Lower leg skin (tissue), 4 donors: ENCODE data around the gene AMOTL2. TPM values are rescaled to one million over a fixed set of nuclear protein-coding genes. Genes with fewer than 3 reads are reported as not detected.

Experiments used
- DNase-seq, 2 donors: peaks; one replicate each; pipeline ENCODE4 v3.0.0-alpha.2; 2019; ENCODE audit warnings: low spot score in 2 of 2
- H3K4me3 ChIP-seq: fragments of 200-600 bp; sonication (generic); 2 replicates; pipeline ENCODE4 v1.5.1; 2017; ENCODE audit warnings: mild to moderate bottlenecking, low read depth; ENCODE audit not compliant: poor library complexity, severe bottlenecking
- POLR2A ChIP-seq, 2 donors: fragments of 450-650 bp; IDR thresholded peaks; one replicate each; pipeline ENCODE4 v1.6.1; 2016 to 2017; ENCODE audit warnings: antibody characterized with exemption in 2 of 2, mild to moderate bottlenecking in 1 of 2, moderate library complexity in 1 of 2
- WGBS, 2 donors: methylation state at CpG; one replicate each; pipeline ENCODE4 v1.1.5; 2018; 5-methylcytosine and 5-hydroxymethylcytosine counted together
- intact Hi-C: fragments of 100-400 bp; cut with DNase I; formaldehyde crosslinking; loops from one replicate; pipeline ENCODE4 v1.15.0; 2023; ENCODE audit warnings: low total_unique reads
- total RNA-seq, 4 donors: library from RNA; depleted of rRNA; stranded (reverse); fragments of >200 nt; gene quantifications; one replicate each; pipeline ENCODE4 v1.1.0, GENCODE V29; 2016
- TF ChIP-seq, protein P1 (sequence below), 3 donors: fragments of 450-650 bp; IDR thresholded peaks; one replicate each; pipeline ENCODE4 v1.5.1; 2016; ENCODE audit warnings: antibody characterized with exemption in 3 of 3, mild to moderate bottlenecking in 3 of 3, moderate library complexity in 2 of 3

Gene AMOTL2
- total RNA-seq, 4 donors from 2014 or later = 97.1 to 151 (median 120) TPM

DNA sequence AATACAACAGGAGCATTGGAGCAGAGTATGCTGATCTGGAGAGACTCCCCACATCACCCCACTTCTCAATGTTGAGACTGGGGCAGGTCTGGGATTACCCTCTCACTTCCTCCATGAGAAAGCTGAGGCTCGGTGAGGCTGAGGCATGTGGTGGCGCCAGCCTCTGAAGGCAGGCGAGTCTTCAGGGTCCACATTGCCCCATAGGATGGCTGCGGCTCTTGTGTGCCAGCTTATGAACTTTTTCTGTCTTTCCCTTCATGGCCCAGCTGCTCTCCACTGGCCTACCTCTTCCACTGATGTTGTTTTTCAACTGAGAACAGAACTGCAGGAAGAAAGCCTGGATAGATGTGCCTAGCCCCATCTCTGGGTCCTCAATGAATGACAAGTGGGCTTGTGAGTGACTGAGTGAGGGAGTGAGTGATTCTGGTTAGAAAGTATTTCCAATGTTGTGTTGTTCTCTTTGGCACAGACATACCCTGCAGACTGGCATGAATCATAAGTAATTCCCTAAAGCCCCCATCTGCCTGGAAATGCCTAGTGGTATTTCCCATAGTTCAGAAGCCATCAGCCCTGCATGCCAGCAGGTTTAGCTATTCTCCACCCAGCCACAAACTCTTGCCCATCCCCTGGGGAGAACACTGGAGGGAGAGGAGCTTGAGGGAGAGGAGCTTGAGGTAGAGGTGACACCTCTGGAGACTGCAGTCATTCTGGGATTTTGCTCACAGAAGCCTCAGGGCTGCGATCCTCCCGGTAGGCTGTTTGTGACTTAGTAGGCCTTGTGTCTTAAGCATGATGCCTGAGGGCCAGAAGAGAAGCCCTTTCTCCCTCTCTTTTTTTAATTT, 56.9 kb downstream of the AMOTL2 start:
- H3K4me3 ChIP-seq = no peak overlapping the region
- intact Hi-C loops = no loop called here
- peak; percentile 13 to 73 for DNase-seq
- WGBS, 2 donors = 87 to 90% methylated on average over 6 of the region's 6 CpGs
- TF ChIP-seq, protein P1, sequence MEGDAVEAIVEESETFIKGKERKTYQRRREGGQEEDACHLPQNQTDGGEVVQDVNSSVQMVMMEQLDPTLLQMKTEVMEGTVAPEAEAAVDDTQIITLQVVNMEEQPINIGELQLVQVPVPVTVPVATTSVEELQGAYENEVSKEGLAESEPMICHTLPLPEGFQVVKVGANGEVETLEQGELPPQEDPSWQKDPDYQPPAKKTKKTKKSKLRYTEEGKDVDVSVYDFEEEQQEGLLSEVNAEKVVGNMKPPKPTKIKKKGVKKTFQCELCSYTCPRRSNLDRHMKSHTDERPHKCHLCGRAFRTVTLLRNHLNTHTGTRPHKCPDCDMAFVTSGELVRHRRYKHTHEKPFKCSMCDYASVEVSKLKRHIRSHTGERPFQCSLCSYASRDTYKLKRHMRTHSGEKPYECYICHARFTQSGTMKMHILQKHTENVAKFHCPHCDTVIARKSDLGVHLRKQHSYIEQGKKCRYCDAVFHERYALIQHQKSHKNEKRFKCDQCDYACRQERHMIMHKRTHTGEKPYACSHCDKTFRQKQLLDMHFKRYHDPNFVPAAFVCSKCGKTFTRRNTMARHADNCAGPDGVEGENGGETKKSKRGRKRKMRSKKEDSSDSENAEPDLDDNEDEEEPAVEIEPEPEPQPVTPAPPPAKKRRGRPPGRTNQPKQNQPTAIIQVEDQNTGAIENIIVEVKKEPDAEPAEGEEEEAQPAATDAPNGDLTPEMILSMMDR (IDR thresholded peaks at IDR 0.05) = no peak

DNA sequence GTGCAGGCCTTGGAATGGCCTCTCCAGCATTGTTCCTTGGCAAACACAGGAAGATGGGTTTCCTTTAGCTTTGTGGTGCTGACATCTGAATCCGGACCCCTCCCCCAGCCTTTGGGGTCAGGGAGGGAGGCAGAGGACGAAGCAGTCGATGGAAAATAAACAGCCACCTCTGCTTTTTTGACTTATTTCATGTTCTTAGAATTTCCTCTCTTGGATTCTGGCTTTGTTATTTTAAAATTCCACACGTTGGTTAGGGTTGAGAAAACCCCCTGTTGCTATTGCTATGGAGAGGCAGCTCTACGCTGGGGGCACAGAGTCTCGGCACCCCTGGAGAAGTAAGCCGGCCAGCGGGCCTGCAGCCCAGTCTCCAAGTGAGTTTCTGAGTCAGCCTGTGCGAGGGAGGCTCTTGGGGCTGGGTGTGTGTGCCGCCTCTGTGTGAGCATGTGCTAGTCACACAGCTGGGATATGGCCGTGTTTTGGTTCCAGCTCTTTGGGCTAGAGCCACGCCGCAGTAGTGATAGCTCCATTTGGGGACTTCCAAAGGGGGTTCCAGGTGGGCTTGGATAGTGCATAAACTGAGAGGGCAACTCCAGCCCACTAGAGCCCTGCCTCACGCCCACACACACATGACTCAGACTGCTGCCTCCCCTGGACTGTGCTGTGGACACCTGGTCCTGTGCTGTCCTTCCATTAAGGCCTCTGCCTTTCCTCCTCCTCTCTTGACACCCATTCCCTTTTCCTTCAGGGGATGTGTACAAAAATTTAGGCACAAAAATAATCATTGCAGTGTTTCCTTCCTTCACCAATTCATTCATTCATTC, 58.8 kb downstream of the AMOTL2 start:
- WGBS, 2 donors = 35 to 37% methylated on average over 12 to 14 of the region's 14 CpGs
- intact Hi-C loops = no loop called here
- DNase-seq = peak; percentile 76 to 95
- no peak for TF ChIP-seq POLR2A (IDR thresholded peaks at IDR 0.05)
- TF ChIP-seq, protein P1 (IDR thresholded peaks at IDR 0.05) = no peak
- H3K4me3 ChIP-seq = no peak overlapping the region

DNA sequence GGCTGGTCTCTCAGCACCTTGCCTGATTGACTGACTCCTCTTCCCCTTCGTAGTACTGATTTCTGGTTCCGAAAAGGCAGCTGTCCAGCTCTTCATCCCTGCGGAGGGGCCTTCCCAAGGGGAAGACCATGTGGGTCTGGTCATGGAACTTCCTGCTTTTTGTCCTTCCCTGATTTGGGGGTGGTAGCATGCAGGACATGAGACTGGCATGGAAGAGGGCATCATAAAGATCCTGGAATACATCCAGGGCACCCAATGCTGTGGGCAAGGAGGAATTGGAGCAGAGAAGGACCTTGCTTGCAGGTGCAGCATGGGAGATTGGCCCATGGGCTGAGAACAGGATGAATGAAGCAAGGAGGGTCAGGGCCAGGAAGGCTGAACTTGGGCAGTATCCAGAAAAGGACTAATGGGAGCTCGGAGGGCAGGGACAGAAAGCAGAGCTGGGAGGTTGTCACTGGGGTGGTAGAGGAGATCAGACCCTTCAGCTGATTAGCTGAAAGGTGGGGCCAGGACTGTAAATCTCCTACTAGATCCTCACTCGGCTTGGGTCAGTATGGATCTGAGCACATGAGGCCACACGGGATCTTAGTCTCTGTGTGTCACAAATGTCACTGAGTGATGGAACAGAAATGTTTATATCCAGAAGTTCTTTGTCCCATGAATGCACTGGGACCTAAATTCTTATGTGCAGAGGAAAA, 59.5 kb downstream of the AMOTL2 start:
- H3K4me3 ChIP-seq = no peak overlapping the region
- DNase-seq = peak in 1 of 2 donors; percentile 83
- 62 to 74% methylated on average over 6 of the region's 6 CpGs for WGBS, 2 donors
- intact Hi-C loops = loop anchor here (5.0 kb wide), 1 partner anchor 48 kb away; no protein-coding TSS in a partner anchor
- TF ChIP-seq POLR2A (IDR thresholded peaks at IDR 0.05) = no peak
- TF ChIP-seq, protein P1 (IDR thresholded peaks at IDR 0.05) = no peak

DNA sequence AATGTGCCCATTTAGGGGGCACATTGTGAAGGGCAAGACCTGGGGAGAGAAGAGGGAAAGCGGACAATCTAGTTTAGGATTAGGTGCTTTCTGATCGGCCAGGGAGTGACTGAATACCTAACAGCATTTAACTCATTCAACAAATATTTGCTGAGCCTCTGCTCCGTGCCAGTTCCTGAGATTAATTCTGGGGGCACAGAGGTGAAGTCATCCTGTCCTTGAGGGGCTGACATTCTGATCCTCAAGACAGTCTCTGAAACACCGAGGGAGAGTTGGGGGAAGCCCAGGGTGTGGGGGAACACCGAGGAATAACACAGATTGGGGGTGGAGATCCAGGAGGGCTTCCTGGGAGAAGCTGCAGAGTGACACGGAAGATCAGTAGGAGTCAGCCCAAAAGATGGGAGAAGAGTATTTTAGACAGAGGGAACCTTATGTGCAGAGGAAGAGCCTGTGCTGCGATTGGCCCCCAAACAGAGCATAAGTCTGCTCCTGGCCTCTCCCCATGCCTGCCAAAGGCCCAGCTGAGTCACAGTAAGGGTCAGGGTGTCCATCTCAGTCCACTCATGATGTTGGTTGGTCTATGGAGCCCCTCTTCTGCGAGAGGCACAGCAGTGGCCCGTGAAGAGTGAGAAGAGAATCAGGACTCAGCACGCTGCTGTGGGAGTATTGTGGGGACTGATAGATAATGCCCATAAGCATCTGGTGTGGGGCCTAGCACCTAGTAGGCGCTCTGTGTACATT, 60.2 kb downstream of the AMOTL2 start:
- H3K4me3 ChIP-seq = peak overlapping the region; percentile 40
- peak in 1 of 2 donors; percentile 80 for DNase-seq
- 68 to 71% methylated on average over 11 of the region's 11 CpGs for WGBS, 2 donors
- intact Hi-C loops = loop anchor here (5.0 kb wide), 1 partner anchor 48 kb away; no protein-coding TSS in a partner anchor
- TF ChIP-seq, protein P1 (IDR thresholded peaks at IDR 0.05) = no peak
- TF ChIP-seq POLR2A (IDR thresholded peaks at IDR 0.05) = no peak
